IMR-90 (cell line): ENCODE results near the gene RORB. TPM values are rescaled to one million over a fixed set of nuclear protein-coding genes. Genes with fewer than 3 reads are reported as not detected.
"Not testable (repeated sequence)": the region's sequence is repeated elsewhere in the genome, so short reads cannot be mapped to it uniquely, and the experiment has no call there.

Experiments used
- ATAC-seq: fragments of 200-7000 bp; cut with Tn5 transposase; 2 replicates; pipeline ENCODE4 v1.9.1; 2020; ENCODE audit warnings: low read depth, mild to moderate bottlenecking, moderate library complexity
- BruUV-seq: library from RNA; stranded (reverse); fragments of 400-500 nt; replicated peaks from 2 replicates; lab custom pipeline; 2021; lab: Mats Ljungman, UMichigan
- CTCF ChIA-PET: fragments of 300-600 bp; formaldehyde crosslinking; extraction: SDS; loops from one replicate; lab custom pipeline; 2021; ENCODE audit warnings: antibody characterized with exemption; lab: Yijun Ruan, JAX
- POLR2A ChIA-PET: fragments of 300-600 bp; sonication (Branson Sonifier 250); formaldehyde crosslinking; loops from one replicate; lab custom pipeline; 2022; ENCODE audit warnings: antibody characterized with exemption; ENCODE audit not compliant: unreplicated experiment; lab: Charles Lee
- DNase-seq: peaks from one replicate; pipeline ENCODE4 v3.0.0; 2013
- H2AFZ ChIP-seq: replicated peaks from 2 replicates; pipeline ENCODE3; 2013; ENCODE audit warnings: low read length, mild to moderate bottlenecking; ENCODE audit not compliant: poor library complexity
- H2AK5ac ChIP-seq: 2 replicates; pipeline ENCODE4 v1.6.1; 2013; ENCODE audit warnings: low read depth, low read length, inconsistent platforms
- H2AK9ac ChIP-seq: replicated peaks from 2 replicates; pipeline ENCODE3; 2013; ENCODE audit warnings: mild to moderate bottlenecking, low read depth, low read length, moderate library complexity; ENCODE audit not compliant: poor library complexity
- H2BK120ac ChIP-seq: 2 replicates; pipeline ENCODE4 v1.6.1; 2013; ENCODE audit warnings: low read depth, low read length, inconsistent platforms
- H2BK15ac ChIP-seq: 3 replicates; pipeline ENCODE4 v1.6.1; 2013; ENCODE audit warnings: low read depth, low read length, inconsistent platforms
- H2BK20ac ChIP-seq: 2 replicates; pipeline ENCODE4 v1.6.1; 2013; ENCODE audit warnings: low read depth, mild to moderate bottlenecking, inconsistent platforms, low read length, moderate library complexity
- H2BK5ac ChIP-seq: 2 replicates; pipeline ENCODE4 v1.6.1; 2013; ENCODE audit warnings: mild to moderate bottlenecking, low read depth, low read length, inconsistent platforms; ENCODE audit not compliant: poor library complexity, severe bottlenecking
- H3K14ac ChIP-seq: replicated peaks from 2 replicates; pipeline ENCODE4 v1.6.1; 2013; ENCODE audit warnings: low read depth, low read length, inconsistent platforms
- H3K18ac ChIP-seq: 2 replicates; pipeline ENCODE4 v1.6.1; 2013; ENCODE audit warnings: low read depth, low read length, control low read depth
- H3K23ac ChIP-seq: 2 replicates; pipeline ENCODE4 v1.6.1; 2013; ENCODE audit warnings: low read depth, low read length, inconsistent platforms
- H3K27ac ChIP-seq: 2 replicates; pipeline ENCODE4 v1.5.1; 2013; ENCODE audit warnings: mild to moderate bottlenecking, control low read depth, low read length; ENCODE audit not compliant: insufficient read depth
- H3K27me3 ChIP-seq: 2 replicates; pipeline ENCODE4 v1.6.1; 2013; ENCODE audit warnings: low read length; ENCODE audit not compliant: control insufficient read depth, insufficient read depth
- H3K36me3 ChIP-seq: 2 replicates; pipeline ENCODE4 v1.6.1; 2013; ENCODE audit warnings: low read length, mixed read lengths; ENCODE audit not compliant: control insufficient read depth, insufficient read depth
- H3K4ac ChIP-seq: 2 replicates; pipeline ENCODE4 v1.6.1; 2013; ENCODE audit warnings: low read depth, low read length, inconsistent platforms
- H3K4me1 ChIP-seq: 2 replicates; pipeline ENCODE4 v1.6.1; 2013; ENCODE audit warnings: low read length, mixed read lengths; ENCODE audit not compliant: control insufficient read depth, insufficient read depth
- H3K4me2 ChIP-seq: 2 replicates; pipeline ENCODE4 v1.6.1; 2013; ENCODE audit warnings: low read depth, mild to moderate bottlenecking, control low read depth, low read length, moderate library complexity
- H3K4me3 ChIP-seq: 2 replicates; pipeline ENCODE4 v1.5.1; 2013; ENCODE audit warnings: low read depth, mild to moderate bottlenecking, control low read depth, low read length, moderate library complexity; ENCODE audit not compliant: insufficient read depth
- H3K56ac ChIP-seq: 2 replicates; pipeline ENCODE4 v1.6.1; 2013; ENCODE audit warnings: low read length, inconsistent platforms; ENCODE audit not compliant: insufficient read depth; ENCODE audit errors: extremely low read depth
- H3K79me1 ChIP-seq, 2 experiments: 2 replicates each; pipeline ENCODE4 v1.6.1; 2013; ENCODE audit warnings: low read length in 2 of 2, inconsistent platforms in 1 of 2, low read depth in 1 of 2
- H3K9ac ChIP-seq: 2 replicates; pipeline ENCODE4 v1.6.1; 2013; ENCODE audit warnings: low read depth, low read length, control low read depth
- H3K9me1 ChIP-seq: 2 replicates; pipeline ENCODE4 v1.6.1; 2013; ENCODE audit warnings: low read length, inconsistent platforms; ENCODE audit not compliant: insufficient read depth
- H3K9me3 ChIP-seq: 2 replicates; pipeline ENCODE4 v1.6.1; 2013; ENCODE audit warnings: low read length; ENCODE audit not compliant: control insufficient read depth, insufficient read depth
- H4K20me1 ChIP-seq: 2 replicates; pipeline ENCODE4 v1.6.1; 2013; ENCODE audit warnings: low read length, inconsistent platforms; ENCODE audit not compliant: insufficient read depth
- H4K5ac ChIP-seq: 2 replicates; pipeline ENCODE4 v1.6.1; 2013; ENCODE audit warnings: mild to moderate bottlenecking, low read depth, low read length, control low read depth
- H4K8ac ChIP-seq, 2 experiments: 2 replicates each; pipeline ENCODE4 v1.6.1; 2013; ENCODE audit warnings: low read depth in 2 of 2, low read length in 2 of 2, control low read depth in 1 of 2, inconsistent platforms in 1 of 2
- H4K91ac ChIP-seq: 2 replicates; pipeline ENCODE4 v1.6.1; 2013; ENCODE audit warnings: low read depth, low read length, inconsistent platforms; ENCODE audit not compliant: insufficient read depth
- CHD1 ChIP-seq: IDR thresholded peaks from 2 replicates; pipeline ENCODE4 v1.6.1; 2012; ENCODE audit warnings: low read depth, low read length, improper control_type of control experiment
- MXI1 ChIP-seq: IDR thresholded peaks from 2 replicates; pipeline ENCODE4 v1.6.1; 2012; ENCODE audit warnings: low read depth, mild to moderate bottlenecking, low read length, moderate library complexity, borderline replicate concordance
- POLR2A ChIP-seq: IDR thresholded peaks from 2 replicates; pipeline ENCODE4 v1.6.1; 2012; ENCODE audit warnings: mild to moderate bottlenecking, low read depth, low read length
- RAD21 ChIP-seq: IDR thresholded peaks from 2 replicates; pipeline ENCODE4 v1.6.1; 2012; ENCODE audit warnings: low read length, improper control_type of control experiment
- WGBS, 2 experiments: methylation state at CpG; one replicate each; pipeline versions ENCODE4 v1.1.5 to v1.1.7; 2013; ENCODE audit warnings: missing lambda C conversion rate in 2 of 2; ENCODE audit not compliant: insufficient read length in 1 of 2; ENCODE audit errors: extremely low coverage in 2 of 2; 5-methylcytosine and 5-hydroxymethylcytosine counted together
- dilution Hi-C: fragments of 300-500 bp; cut with HindIII; formaldehyde crosslinking; loops from one replicate; pipeline ENCODE4 v1.14.3; 2018; ENCODE audit warnings: low sequenced_read_pairs; ENCODE audit not compliant: unreplicated experiment
- in situ Hi-C: fragments of 300-500 bp; cut with MboI; formaldehyde crosslinking; loops from 3 replicates; pipeline ENCODE4 v1.14.3; 2019; ENCODE audit warnings: low sequenced_read_pairs, inconsistent platforms, mixed read lengths
- intact Hi-C: fragments of 100-400 bp; cut with micrococcal nuclease; formaldehyde crosslinking; loops from 2 replicates; pipeline ENCODE4 v1.10.0; 2022
- polyA plus RNA-seq, 3 experiments: library from polyadenylated mRNA; depleted of rRNA; stranded (reverse); fragments of >200 nt; gene quantifications; 2 replicates each; pipeline ENCODE4 v1.2.3, GENCODE V29; 2012; ENCODE audit warnings: low replicate concordance in 1 of 3
- total RNA-seq: library from RNA; depleted of rRNA; stranded (reverse); fragments of >200 nt; gene quantifications from 2 replicates; pipeline ENCODE4 v1.2.3, GENCODE V29; 2012

Gene RORB
- total and polyA plus RNA-seq, 2 of the 4 experiments (the other 2 are of a cell fraction) = not detected

- H4K91ac ChIP-seq = no peak overlapping the region
- H3K27me3 ChIP-seq = no peaks in the 10 kb centered on the region
- H2AK5ac ChIP-seq = no peak overlapping the region
- no CpG with 5 or more reads among the region's 6 CpGs for WGBS, 2 experiments
- H3K18ac ChIP-seq = no peak overlapping the region
- intact Hi-C loops = no loop called here
- H3K4me1 ChIP-seq = no peaks in the 10 kb centered on the region
- H3K4me2 ChIP-seq = no peak overlapping the region
- no peak overlapping the region for H4K8ac ChIP-seq
- H3K4ac ChIP-seq = no peak overlapping the region
- H2AFZ ChIP-seq = no peak overlapping the region
- no peaks in the 10 kb centered on the region for H4K20me1 ChIP-seq
- no peaks in the 10 kb centered on the region for H3K79me1 ChIP-seq
- in situ Hi-C loops = no loop called here
- no peak overlapping the region for H3K14ac ChIP-seq
- no peak for DNase-seq
- no peaks in the 10 kb centered on the region for H3K36me3 ChIP-seq
- ChIA-PET POLR2A (no interaction called here), CTCF (no interaction called here)
- no peak overlapping the region for H4K5ac ChIP-seq
- no peak overlapping the region for H3K9ac ChIP-seq
- H2BK20ac ChIP-seq = no peak overlapping the region
- no peaks in the 10 kb centered on the region for H3K9me3 ChIP-seq
- no peak overlapping the region for H3K23ac ChIP-seq
- no peak overlapping the region for H3K4me3 ChIP-seq
- H3K56ac ChIP-seq = no peak overlapping the region
- no peak overlapping the region for H2BK5ac ChIP-seq
- no peak for ATAC-seq
- no TSS peak for BruUV-seq
- H2BK120ac ChIP-seq = no peak overlapping the region
- no peak overlapping the region for H2BK15ac ChIP-seq
- no peak for TF ChIP-seq POLR2A
- no peak for TF ChIP-seq CHD1
- TF ChIP-seq MXI1 = no peak
- no peak for TF ChIP-seq RAD21
- no peak overlapping the region for H3K27ac ChIP-seq
- dilution Hi-C loops = no loop called here
- H3K9me1 ChIP-seq = no peaks in the 10 kb centered on the region
- H2AK9ac ChIP-seq = no peak overlapping the region
Measured at GRCh38 chr9:74528207-74528606, 31.1 kb downstream of the RORB start.

GRCh38 chr9:74530458-74530857, 33.3 kb downstream of the RORB start:
- H4K5ac ChIP-seq, H3K18ac ChIP-seq, in situ Hi-C loops, ATAC-seq, dilution Hi-C loops, H3K14ac ChIP-seq, DNase-seq, H4K8ac ChIP-seq, H4K20me1 ChIP-seq, H3K4ac ChIP-seq, BruUV-seq, H2AK5ac ChIP-seq, H3K27ac ChIP-seq, H3K23ac ChIP-seq, H2BK15ac ChIP-seq, H3K36me3 ChIP-seq, H2BK5ac ChIP-seq, H3K4me2 ChIP-seq, intact Hi-C loops, H2BK20ac ChIP-seq, H2AK9ac ChIP-seq, H3K9ac ChIP-seq, H3K56ac ChIP-seq, H3K27me3 ChIP-seq, H3K9me1 ChIP-seq, H3K79me1 ChIP-seq, H3K4me1 ChIP-seq, H2AFZ ChIP-seq, H3K9me3 ChIP-seq, POLR2A ChIA-PET, H3K4me3 ChIP-seq, H4K91ac ChIP-seq, H2BK120ac ChIP-seq: not testable (repeated sequence)
- CTCF ChIA-PET = interaction anchor here (1.4 kb wide), 1 partner anchor 1329 kb away, joined by 3 read pairs; no protein-coding TSS in a partner anchor
- no CpG with 5 or more reads among the region's 8 CpGs for WGBS, 2 experiments
